Measurements from ENCODE around the gene LAMA3.

LAMA3 gene

GRCh38 chr18:23668731-23669130 is 20.5 kb upstream of the LAMA3 start:
- H3K4me1 ChIP-seq (ENCODE audit: low read depth, poor library complexity, severe bottlenecking), result no peaks in the 10 kb centered on the region
- no peak overlapping the region for H3K4me2 ChIP-seq
- no peak overlapping the region for H2AFZ ChIP-seq (ENCODE audit: low read depth)
- no peaks in the 10 kb centered on the region for H4K20me1 ChIP-seq (ENCODE audit: insufficient read depth)
- no peak for TF ChIP-seq CTCF (conservative IDR thresholded peaks at IDR 0.05; ENCODE audit: low read depth, low read length)
- H3K27me3 ChIP-seq (ENCODE audit: insufficient read depth, low read depth), result no peaks in the 10 kb centered on the region; the same call in 1 of the 2 replicates
- H3K27ac ChIP-seq, result no peak overlapping the region
- H3K4me3 ChIP-seq (IDR thresholded peaks at IDR 0.05; ENCODE audit: insufficient read depth, low read depth, low read length), result no peak overlapping the region
- no peaks in the 10 kb centered on the region for H3K36me3 ChIP-seq (ENCODE audit: insufficient read depth)
- H3K79me2 ChIP-seq (ENCODE audit: insufficient read depth, low read depth), result no peaks in the 10 kb centered on the region
- H3K9ac ChIP-seq, result no peak overlapping the region

GRCh38 chr18:23669202-23669766 is 20.0 kb upstream of the LAMA3 start:
- Histone ChIP-seq H3K27me3 (ENCODE audit: insufficient read depth, low read depth) (no peaks in the 10 kb centered on the region), H3K4me1 (ENCODE audit: low read depth, poor library complexity, severe bottlenecking) (no peaks in the 10 kb centered on the region), H3K79me2 (ENCODE audit: insufficient read depth, low read depth) (no peaks in the 10 kb centered on the region), H3K4me3 (IDR thresholded peaks at IDR 0.05; ENCODE audit: insufficient read depth, low read depth, low read length) (no peak overlapping the region), H3K4me2 (no peak overlapping the region), H2AFZ (ENCODE audit: low read depth) (no peak overlapping the region), H3K9ac (no peak overlapping the region), H3K27ac (no peak overlapping the region), H3K36me3 (ENCODE audit: insufficient read depth) (no peaks in the 10 kb centered on the region), H4K20me1 (ENCODE audit: insufficient read depth) (no peaks in the 10 kb centered on the region)
- TF ChIP-seq CTCF (conservative IDR thresholded peaks at IDR 0.05; ENCODE audit: low read depth, low read length), result no peak

GRCh38 chr18:23669804-23670405 is 19.3 kb upstream of the LAMA3 start:
- no peaks in the 10 kb centered on the region for H3K27me3 ChIP-seq (ENCODE audit: insufficient read depth, low read depth)
- TF ChIP-seq CTCF (conservative IDR thresholded peaks at IDR 0.05; ENCODE audit: low read depth, low read length), result no peak
- no peak overlapping the region for H2AFZ ChIP-seq (ENCODE audit: low read depth)
- H3K4me3 ChIP-seq (IDR thresholded peaks at IDR 0.05; ENCODE audit: insufficient read depth, low read depth, low read length), result no peak overlapping the region
- H3K4me1 ChIP-seq (ENCODE audit: low read depth, poor library complexity, severe bottlenecking), result no peaks in the 10 kb centered on the region
- no peak overlapping the region for H3K9ac ChIP-seq
- no peak overlapping the region for H3K27ac ChIP-seq
- no peaks in the 10 kb centered on the region for H3K36me3 ChIP-seq (ENCODE audit: insufficient read depth)
- no peak overlapping the region for H3K4me2 ChIP-seq
- H3K79me2 ChIP-seq (ENCODE audit: insufficient read depth, low read depth), result no peaks in the 10 kb centered on the region
- no peaks in the 10 kb centered on the region for H4K20me1 ChIP-seq (ENCODE audit: insufficient read depth)

GRCh38 chr18:23671564-23671963 is 17.7 kb upstream of the LAMA3 start:
- no peak overlapping the region for H3K27ac ChIP-seq
- H3K4me1 ChIP-seq (ENCODE audit: low read depth, poor library complexity, severe bottlenecking), result no peaks in the 10 kb centered on the region
- no peaks in the 10 kb centered on the region for H4K20me1 ChIP-seq (ENCODE audit: insufficient read depth)
- no peaks in the 10 kb centered on the region for H3K36me3 ChIP-seq (ENCODE audit: insufficient read depth)
- H3K79me2 ChIP-seq (ENCODE audit: insufficient read depth, low read depth), result no peaks in the 10 kb centered on the region
- H3K9ac ChIP-seq, result no peak overlapping the region
- H3K4me2 ChIP-seq, result no peak overlapping the region
- no peak for TF ChIP-seq CTCF (conservative IDR thresholded peaks at IDR 0.05; ENCODE audit: low read depth, low read length)
- no peak overlapping the region for H3K4me3 ChIP-seq (IDR thresholded peaks at IDR 0.05; ENCODE audit: insufficient read depth, low read depth, low read length)
- H3K27me3 ChIP-seq (ENCODE audit: insufficient read depth, low read depth), result no peaks in the 10 kb centered on the region
- no peak overlapping the region for H2AFZ ChIP-seq (ENCODE audit: low read depth)

All from KMS-11 (cell line).